ENCODE results near the gene NTHL1. TPM values are rescaled to one million over a fixed set of nuclear protein-coding genes. Genes with fewer than 3 reads are reported as not detected.

The NTHL1 gene
- total and polyA plus RNA-seq, 2 of the 13 experiments (the other 11 are each of a cell fraction or from before 2014, with no cell fraction given): 47.5 to 64.9 TPM

DNA sequence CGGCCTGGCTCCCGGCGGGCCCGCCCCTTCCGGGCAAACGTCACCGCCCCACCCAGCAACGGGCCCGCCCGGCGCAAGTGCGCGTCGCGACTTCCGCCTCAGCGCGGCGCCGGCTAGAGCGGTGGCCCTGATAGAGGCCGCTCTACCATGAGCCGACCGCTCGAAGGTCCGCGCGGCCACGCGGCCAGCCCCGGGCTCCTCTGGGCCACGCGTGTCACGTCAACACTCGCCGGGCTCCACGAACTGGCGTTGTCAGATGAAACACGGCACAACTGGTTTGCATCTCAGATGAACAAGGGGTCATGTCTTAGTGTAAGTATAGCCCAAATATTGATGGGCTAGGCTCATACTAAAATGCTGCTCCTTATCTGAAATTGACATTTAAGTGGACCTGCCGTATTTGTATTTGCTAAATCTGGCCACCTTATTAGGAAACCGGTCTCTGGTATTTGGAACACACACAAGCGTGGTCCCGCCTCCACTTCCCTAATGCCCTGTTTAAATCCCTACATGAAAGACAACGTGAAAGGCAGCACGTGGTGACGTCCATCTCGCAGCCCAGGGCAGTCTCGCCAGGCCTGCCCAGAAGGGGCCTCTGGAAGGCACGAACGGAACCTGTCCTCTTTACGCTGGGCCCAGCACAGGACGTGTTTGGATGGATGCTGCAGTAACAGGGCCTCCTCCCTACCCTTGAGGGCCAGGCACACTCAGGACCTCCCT lies 37.7 kb downstream of the NTHL1 start, which contains the start of gene ZNF598 (continued):
- TF ChIP-seq CENPT (CRISPR knock-in tag; IDR thresholded peaks at IDR 0.05; ENCODE audit: low read depth): no peak
- no peak for TF ChIP-seq ZFP36 (IDR thresholded peaks at IDR 0.05; ENCODE audit: borderline replicate concordance, low read depth, low read length, partially characterized antibody)
- no peak for TF ChIP-seq ZNF660 (CRISPR knock-in tag; IDR thresholded peaks at IDR 0.05; ENCODE audit: borderline replicate concordance, low read depth)
- TF ChIP-seq DNMT1 (CRISPR knock-in tag; IDR thresholded peaks at IDR 0.05): no peak
- TF ChIP-seq GFI1 (CRISPR knock-in tag; IDR thresholded peaks at IDR 0.05; ENCODE audit: borderline replicate concordance): no peak; the same call in 1 of the 2 replicates
- no peak for TF ChIP-seq HIC2 (CRISPR knock-in tag; IDR thresholded peaks at IDR 0.05; ENCODE audit: low read depth)
- TF ChIP-seq PAXIP1 (CRISPR knock-in tag; conservative IDR thresholded peaks at IDR 0.05): peak; percentile 13; the same call in 1 of the 2 replicates
- TF ChIP-seq POLR2G (IDR thresholded peaks at IDR 0.05; ENCODE audit: low read depth, low read length): peak; percentile 84
- TF ChIP-seq TRIM24 (CRISPR knock-in tag; IDR thresholded peaks at IDR 0.05): no peak
- no peak for TF ChIP-seq EP300 (IDR thresholded peaks at IDR 0.05; ENCODE audit: low read depth in 2 of 2, low read length in 2 of 2)
- TF ChIP-seq EP300 (CRISPR knock-in tag; IDR thresholded peaks at IDR 0.05; ENCODE audit: borderline replicate concordance): no peak
- no peak; the same call in 1 of the 2 replicates for TF ChIP-seq ZNF782 (CRISPR knock-in tag; IDR thresholded peaks at IDR 0.05; ENCODE audit: borderline replicate concordance)
- peak; percentile 44; the same call in 1 of the 2 replicates for TF ChIP-seq KDM5A (IDR thresholded peaks at IDR 0.05; ENCODE audit: borderline replicate concordance, low read length)
- TF ChIP-seq SETDB1 (CRISPR knock-in tag; IDR thresholded peaks at IDR 0.05; ENCODE audit: borderline replicate concordance): no peak
- no peak for TF ChIP-seq CEBPG (CRISPR knock-in tag; IDR thresholded peaks at IDR 0.05)
- 0 out of 2 replicates have a peak, but pooled peaks have one; percentile 66 for TF ChIP-seq NFATC3 (CRISPR knock-in tag; IDR thresholded peaks at IDR 0.05)
- no peak for TF ChIP-seq SP140L (CRISPR knock-in tag; IDR thresholded peaks at IDR 0.05; ENCODE audit: borderline replicate concordance)
- TF ChIP-seq ZNF282 (IDR thresholded peaks at IDR 0.05; ENCODE audit: partially characterized antibody): no peak
- no peak for TF ChIP-seq SUZ12 (IDR thresholded peaks at IDR 0.05; ENCODE audit: low read depth, low read length)
- peak; percentile 28; the same call in 1 of the 2 replicates for TF ChIP-seq BHLHE40 (IDR thresholded peaks at IDR 0.05; ENCODE audit: low read length)
- peak; percentile 77; the same call in 1 of the 2 replicates for TF ChIP-seq ZC3H4 (CRISPR knock-in tag; IDR thresholded peaks at IDR 0.05; ENCODE audit: borderline replicate concordance)
- TF ChIP-seq TBX3 (IDR thresholded peaks at IDR 0.05; ENCODE audit: borderline replicate concordance): no peak
- TF ChIP-seq, protein P1, sequence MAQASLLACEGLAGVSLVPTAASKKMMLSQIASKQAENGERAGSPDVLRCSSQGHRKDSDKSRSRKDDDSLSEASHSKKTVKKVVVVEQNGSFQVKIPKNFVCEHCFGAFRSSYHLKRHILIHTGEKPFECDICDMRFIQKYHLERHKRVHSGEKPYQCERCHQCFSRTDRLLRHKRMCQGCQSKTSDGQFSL (CRISPR knock-in tag; IDR thresholded peaks at IDR 0.05): no peak
- TF ChIP-seq GZF1 (CRISPR knock-in tag; IDR thresholded peaks at IDR 0.05): no peak
- TF ChIP-seq POLR2AphosphoS2 (IDR thresholded peaks at IDR 0.05; ENCODE audit: low read depth, low read length): no peak
